GM12878 (cell line): ENCODE data around the gene CCN5. TPM values are rescaled to one million over a fixed set of nuclear protein-coding genes. Genes with fewer than 3 reads are reported as not detected.

Experiments
- ATAC-seq: fragments of 200-7000 bp; cut with Tn5 transposase; 3 replicates; pipeline ENCODE4 v1.9.1; 2020; ENCODE audit warnings: mild to moderate bottlenecking, moderate library complexity
- BruUV-seq: library from RNA; stranded (reverse); fragments of 400-500 nt; replicated peaks from 2 replicates; lab custom pipeline; 2021; lab: Mats Ljungman, UMichigan
- CTCF ChIA-PET: fragments of 300-600 bp; sonication (Branson Sonifier 250); formaldehyde crosslinking; extraction: SDS; loops from one replicate; lab custom pipeline; 2021; ENCODE audit warnings: inconsistent platforms; lab: Yijun Ruan, JAX
- POLR2A ChIA-PET: fragments of 350-600 bp; formaldehyde crosslinking; extraction: SDS; loops from one replicate; lab custom pipeline; 2021; ENCODE audit warnings: inconsistent platforms; lab: Charles Lee
- RAD21 ChIA-PET: fragments of 300-600 bp; sonication (Branson Sonifier 250); formaldehyde crosslinking; loops from one replicate; lab custom pipeline; 2023; ENCODE audit warnings: antibody characterized with exemption; ENCODE audit not compliant: unreplicated experiment; lab: Charles Lee
- SMC1A ChIA-PET: fragments of 300-600 bp; sonication (Branson Sonifier 250); formaldehyde crosslinking; loops from one replicate; lab custom pipeline; 2023; ENCODE audit not compliant: unreplicated experiment, uncharacterized antibody; lab: Charles Lee
- DNase-seq: peaks from one replicate; pipeline ENCODE4 v3.0.0-alpha.2; 2011; ENCODE audit warnings: low read depth, low spot score
- FAIRE-seq: peaks from 3 replicates; lab custom pipeline; 2011; peaks lifted over from hg19 to GRCh38; lab: Jason Lieb, UNC
- H2AFZ ChIP-seq: 2 replicates; pipeline ENCODE4 v1.6.0; 2011; ENCODE audit warnings: low read depth, low read length, control low read depth; ENCODE audit not compliant: control insufficient read depth
- H3K27ac ChIP-seq: 2 replicates; pipeline ENCODE4 v1.5.1; 2011; ENCODE audit warnings: control low read depth; ENCODE audit not compliant: control insufficient read depth, insufficient read depth
- H3K27me3 ChIP-seq, 2 experiments: replicated peaks in 1 of 2; 2 replicates each; pipeline versions ENCODE4 v1.6.0 to v1.6.1; 2011; ENCODE audit warnings: low read length in 1 of 2; ENCODE audit not compliant: control insufficient read depth in 2 of 2, insufficient read depth in 2 of 2
- H3K36me3 ChIP-seq, 2 experiments: 2 replicates each; pipeline ENCODE4 v1.5.1; 2011; ENCODE audit warnings: low read length in 1 of 2; ENCODE audit not compliant: control insufficient read depth in 2 of 2, insufficient read depth in 2 of 2
- H3K4me1 ChIP-seq: 2 replicates; pipeline ENCODE4 v1.6.1; 2011; ENCODE audit warnings: mild to moderate bottlenecking, low read length, moderate library complexity, mixed read lengths; ENCODE audit not compliant: control insufficient read depth, insufficient read depth
- H3K4me2 ChIP-seq: 2 replicates; pipeline ENCODE4 v1.6.0; 2011; ENCODE audit warnings: control low read depth; ENCODE audit not compliant: control insufficient read depth, insufficient read depth
- H3K4me3 ChIP-seq: fragments of 200-600 bp; sonication (generic); 2 replicates; pipeline ENCODE4 v1.5.1; 2016
- H3K79me2 ChIP-seq: 2 replicates; pipeline ENCODE4 v1.6.0; 2011; ENCODE audit warnings: low read length; ENCODE audit not compliant: control insufficient read depth, insufficient read depth
- H3K9ac ChIP-seq: 2 replicates; pipeline ENCODE4 v1.8.0; 2011; ENCODE audit warnings: low read length, control low read depth, mixed read lengths; ENCODE audit not compliant: control insufficient read depth, insufficient read depth
- H3K9me3 ChIP-seq: replicated peaks from 3 replicates; pipeline ENCODE4 v1.5.1; 2011; ENCODE audit warnings: mild to moderate bottlenecking, low read length; ENCODE audit not compliant: control insufficient read depth, insufficient read depth
- H4K20me1 ChIP-seq: 2 replicates; pipeline ENCODE4 v1.6.0; 2011; ENCODE audit not compliant: control insufficient read depth, insufficient read depth
- CEBPB ChIP-seq, 2 experiments: fragments of 150-350 bp in 1 of 2; IDR thresholded peaks; 2 replicates each; pipeline ENCODE4 v1.6.1; 2012 to 2014; ENCODE audit warnings: low read depth in 2 of 2, low read length in 2 of 2, borderline replicate concordance in 1 of 2, inconsistent platforms in 1 of 2
- DPF2 ChIP-seq: fragments of 450-650 bp; IDR thresholded peaks from 2 replicates; pipeline ENCODE4 v1.6.1; 2017; ENCODE audit warnings: mild to moderate bottlenecking
- ETV6 ChIP-seq, 2 experiments: fragments of 450-650 bp in 1 of 2; IDR thresholded peaks in 1 of 2; conservative IDR thresholded peaks in 1 of 2; 2 replicates each; pipeline ENCODE4 v1.6.1; 2014; ENCODE audit warnings: antibody characterized with exemption in 1 of 2, borderline replicate concordance in 1 of 2, low read depth in 1 of 2, mild to moderate bottlenecking in 1 of 2, moderate library complexity in 1 of 2
- FOXK2 ChIP-seq: fragments of 450-650 bp; IDR thresholded peaks from 2 replicates; pipeline ENCODE4 v1.6.1; 2017; ENCODE audit warnings: mild to moderate bottlenecking, moderate library complexity
- GATAD2B ChIP-seq: fragments of 450-650 bp; conservative IDR thresholded peaks from 2 replicates; pipeline ENCODE4 v1.6.1; 2017; ENCODE audit warnings: low read depth, mild to moderate bottlenecking, moderate library complexity
- IKZF1 ChIP-seq: fragments of 450-650 bp; conservative IDR thresholded peaks from 2 replicates; pipeline ENCODE4 v1.6.1; 2017; ENCODE audit warnings: antibody characterized with exemption, mild to moderate bottlenecking
- IKZF2 ChIP-seq, 2 experiments: fragments of 450-650 bp; IDR thresholded peaks; 2 replicates each; pipeline ENCODE4 v1.6.1; 2017; ENCODE audit warnings: mild to moderate bottlenecking in 2 of 2, moderate library complexity in 2 of 2
- LARP7 ChIP-seq: fragments of 450-650 bp; IDR thresholded peaks from 2 replicates; pipeline ENCODE4 v1.6.1; 2017; ENCODE audit warnings: mild to moderate bottlenecking
- RBBP5 ChIP-seq: fragments of 200-600 bp; sonication (generic); conservative IDR thresholded peaks from 2 replicates; pipeline ENCODE4 v1.6.1; 2016
- SREBF1 ChIP-seq: IDR thresholded peaks from 2 replicates; pipeline ENCODE4 v1.6.1; 2012; ENCODE audit warnings: mild to moderate bottlenecking, low read length
- SRF ChIP-seq, 2 experiments: IDR thresholded peaks; 2 replicates each; pipeline ENCODE4 v1.6.1; 2011; ENCODE audit warnings: low read depth in 2 of 2, low read length in 2 of 2, mild to moderate bottlenecking in 1 of 2, moderate library complexity in 1 of 2
- SUPT20H ChIP-seq: IDR thresholded peaks from 2 replicates; pipeline ENCODE4 v1.6.1; 2011; ENCODE audit warnings: low read depth, mild to moderate bottlenecking, low read length, moderate library complexity, borderline replicate concordance; ENCODE audit not compliant: control insufficient read depth
- WGBS: methylation state at CpG from one replicate; pipeline ENCODE4 v1.1.6; 2016; ENCODE audit warnings: low lambda C conversion rate; ENCODE audit not compliant: insufficient replicate concordance, insufficient coverage; ENCODE audit errors: missing lambda C conversion rate; 5-methylcytosine and 5-hydroxymethylcytosine counted together
- in situ Hi-C: fragments of 300-500 bp; cut with MboI; formaldehyde crosslinking; loops from 9 replicates; pipeline ENCODE4 v1.14.3; 2018; ENCODE audit warnings: mixed read lengths
- intact Hi-C: fragments of 100-400 bp; cut with micrococcal nuclease; formaldehyde crosslinking; loops from one replicate; pipeline ENCODE4 v1.14.2; 2022; ENCODE audit not compliant: unreplicated experiment
- polyA plus RNA-seq, 11 experiments: library from polyadenylated mRNA; depleted of rRNA in 4 of 11; unstranded in 6 of 11; stranded (reverse) in 5 of 11; fragments of >200 nt; fragmentation: Nextera tagmentation in 4 of 11; fragmentation: Illumina TruSeq in 1 of 11; extraction: Ambion mirVana in 4 of 11; extraction: Trizol in 1 of 11; gene quantifications; 1 replicate in 1 of 11; 2 replicates in 10 of 11; pipeline versions ENCODE4 v1.2.1 to v1.2.3, GENCODE V29; 2011 to 2016; ENCODE audit warnings: inconsistent platforms in 2 of 11, missing spikeins in 2 of 11, low read depth in 1 of 11
- total RNA-seq, 4 experiments: library from RNA; depleted of rRNA in 3 of 4; stranded (reverse); fragments of >200 nt in 3 of 4; fragmentation: Illumina TruSeq in 1 of 4; extraction: Trizol in 1 of 4; gene quantifications; 2 replicates each; pipeline versions ENCODE4 v1.2.1 to v1.2.3, GENCODE V29; 2013 to 2021
- TF ChIP-seq, protein P1 (sequence below): fragments of 450-650 bp; conservative IDR thresholded peaks from 2 replicates; pipeline ENCODE4 v1.6.1; 2017; ENCODE audit warnings: mild to moderate bottlenecking, moderate library complexity
- TF ChIP-seq, protein P2 (sequence below): fragments of 450-650 bp; formaldehyde crosslinking; IDR thresholded peaks from 2 replicates; pipeline ENCODE4 v1.5.0; 2022; ENCODE audit warnings: mild to moderate bottlenecking, missing genetic modification characterization
- TF ChIP-seq, protein P3 (sequence below): fragments of 150-350 bp; IDR thresholded peaks from 2 replicates; pipeline ENCODE4 v1.6.1; 2016; ENCODE audit warnings: low read depth, low read length

CCN5 gene
- total and polyA plus RNA-seq, 10 of the 15 experiments (the other 5 are each of a cell fraction or from before 2014, with no cell fraction given): 0.14 to 0.15 TPM; not detected in 8

DNA sequence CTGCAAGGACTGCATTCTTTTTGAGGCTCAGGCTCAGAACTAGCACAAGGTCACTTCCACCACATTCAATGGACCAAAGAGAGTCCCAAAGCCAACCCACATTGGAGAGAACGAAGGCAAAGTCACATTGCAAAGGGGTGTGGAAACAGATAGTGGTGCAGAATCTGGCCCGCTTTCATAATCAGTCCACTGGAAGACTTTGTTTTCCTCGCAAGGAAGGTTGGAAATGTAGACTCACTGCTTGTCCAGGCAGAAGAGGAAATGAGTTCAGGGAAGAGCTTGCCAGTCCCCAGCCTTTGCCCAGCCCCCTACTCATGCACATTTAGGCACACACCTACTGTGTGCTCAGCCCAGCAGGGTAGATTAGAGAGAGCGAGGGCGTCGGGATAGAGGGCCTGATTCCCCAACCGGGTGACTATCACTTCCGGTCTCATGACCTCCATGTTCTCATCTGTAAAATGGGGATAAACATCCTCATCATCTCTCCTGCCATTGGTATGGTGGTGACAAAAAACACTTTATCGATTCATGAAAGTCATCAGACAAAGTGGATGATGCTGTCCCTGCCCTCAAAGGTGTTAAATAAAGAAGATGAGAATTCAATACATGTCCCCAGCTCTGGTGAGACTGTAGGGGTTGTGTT, 24.3 kb upstream of the CCN5 start:
- Histone ChIP-seq H2AFZ (no peak overlapping the region), H3K36me3 (no peaks in the 10 kb centered on the region), H3K27me3 (no peaks in the 10 kb centered on the region), H3K4me2 (no peak overlapping the region), H3K4me1 (peaks cover 10% of the 10 kb centered on the region), H3K27ac (no peak overlapping the region), H3K79me2 (no peaks in the 10 kb centered on the region), H3K9me3 (no peaks in the 10 kb centered on the region; the same call in 2 of the 3 replicates), H4K20me1 (no peaks in the 10 kb centered on the region), H3K9ac (no peak overlapping the region), H3K4me3 (no peak overlapping the region)
- CTCF ChIA-PET: no interaction called here
- FAIRE-seq (no peak), DNase-seq (no peak), ATAC-seq (no peak)
- WGBS: 73% methylated on average over 9 of the region's 9 CpGs
- intact Hi-C loops: no loop called here
- RAD21 ChIA-PET: no interaction called here
- no TSS peak for BruUV-seq
- TF ChIP-seq ETV6 (conservative IDR thresholded peaks at IDR 0.05 in 1 of 2, IDR thresholded peaks at IDR 0.05 in 1 of 2; ENCODE audit: borderline replicate concordance in 1 of 2, low read depth in 1 of 2) (no peak), LARP7 (no peak), DPF2 (no peak), FOXK2 (no peak), CEBPB (IDR thresholded peaks at IDR 0.05; ENCODE audit: borderline replicate concordance in 1 of 2, low read depth in 2 of 2, low read length in 2 of 2) (no peak), RBBP5 (no peak), SUPT20H (no peak), SREBF1 (no peak), IKZF2 (IDR thresholded peaks at IDR 0.05) (no peak), SRF (IDR thresholded peaks at IDR 0.05; ENCODE audit: low read depth in 2 of 2, low read length in 2 of 2) (no peak), GATAD2B (no peak), IKZF1 (no peak)
- TF ChIP-seq, protein P1, sequence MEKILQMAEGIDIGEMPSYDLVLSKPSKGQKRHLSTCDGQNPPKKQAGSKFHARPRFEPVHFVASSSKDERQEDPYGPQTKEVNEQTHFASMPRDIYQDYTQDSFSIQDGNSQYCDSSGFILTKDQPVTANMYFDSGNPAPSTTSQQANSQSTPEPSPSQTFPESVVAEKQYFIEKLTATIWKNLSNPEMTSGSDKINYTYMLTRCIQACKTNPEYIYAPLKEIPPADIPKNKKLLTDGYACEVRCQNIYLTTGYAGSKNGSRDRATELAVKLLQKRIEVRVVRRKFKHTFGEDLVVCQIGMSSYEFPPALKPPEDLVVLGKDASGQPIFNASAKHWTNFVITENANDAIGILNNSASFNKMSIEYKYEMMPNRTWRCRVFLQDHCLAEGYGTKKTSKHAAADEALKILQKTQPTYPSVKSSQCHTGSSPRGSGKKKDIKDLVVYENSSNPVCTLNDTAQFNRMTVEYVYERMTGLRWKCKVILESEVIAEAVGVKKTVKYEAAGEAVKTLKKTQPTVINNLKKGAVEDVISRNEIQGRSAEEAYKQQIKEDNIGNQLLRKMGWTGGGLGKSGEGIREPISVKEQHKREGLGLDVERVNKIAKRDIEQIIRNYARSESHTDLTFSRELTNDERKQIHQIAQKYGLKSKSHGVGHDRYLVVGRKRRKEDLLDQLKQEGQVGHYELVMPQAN: no peak
- TF ChIP-seq, protein P2, sequence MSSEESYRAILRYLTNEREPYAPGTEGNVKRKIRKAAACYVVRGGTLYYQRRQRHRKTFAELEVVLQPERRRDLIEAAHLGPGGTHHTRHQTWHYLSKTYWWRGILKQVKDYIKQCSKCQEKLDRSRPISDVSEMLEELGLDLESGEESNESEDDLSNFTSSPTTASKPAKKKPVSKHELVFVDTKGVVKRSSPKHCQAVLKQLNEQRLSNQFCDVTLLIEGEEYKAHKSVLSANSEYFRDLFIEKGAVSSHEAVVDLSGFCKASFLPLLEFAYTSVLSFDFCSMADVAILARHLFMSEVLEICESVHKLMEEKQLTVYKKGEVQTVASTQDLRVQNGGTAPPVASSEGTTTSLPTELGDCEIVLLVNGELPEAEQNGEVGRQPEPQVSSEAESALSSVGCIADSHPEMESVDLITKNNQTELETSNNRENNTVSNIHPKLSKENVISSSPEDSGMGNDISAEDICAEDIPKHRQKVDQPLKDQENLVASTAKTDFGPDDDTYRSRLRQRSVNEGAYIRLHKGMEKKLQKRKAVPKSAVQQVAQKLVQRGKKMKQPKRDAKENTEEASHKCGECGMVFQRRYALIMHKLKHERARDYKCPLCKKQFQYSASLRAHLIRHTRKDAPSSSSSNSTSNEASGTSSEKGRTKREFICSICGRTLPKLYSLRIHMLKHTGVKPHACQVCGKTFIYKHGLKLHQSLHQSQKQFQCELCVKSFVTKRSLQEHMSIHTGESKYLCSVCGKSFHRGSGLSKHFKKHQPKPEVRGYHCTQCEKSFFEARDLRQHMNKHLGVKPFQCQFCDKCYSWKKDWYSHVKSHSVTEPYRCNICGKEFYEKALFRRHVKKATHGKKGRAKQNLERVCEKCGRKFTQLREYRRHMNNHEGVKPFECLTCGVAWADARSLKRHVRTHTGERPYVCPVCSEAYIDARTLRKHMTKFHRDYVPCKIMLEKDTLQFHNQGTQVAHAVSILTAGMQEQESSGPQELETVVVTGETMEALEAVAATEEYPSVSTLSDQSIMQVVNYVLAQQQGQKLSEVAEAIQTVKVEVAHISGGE (CRISPR knock-in tag): no peak
- TF ChIP-seq, protein P3, sequence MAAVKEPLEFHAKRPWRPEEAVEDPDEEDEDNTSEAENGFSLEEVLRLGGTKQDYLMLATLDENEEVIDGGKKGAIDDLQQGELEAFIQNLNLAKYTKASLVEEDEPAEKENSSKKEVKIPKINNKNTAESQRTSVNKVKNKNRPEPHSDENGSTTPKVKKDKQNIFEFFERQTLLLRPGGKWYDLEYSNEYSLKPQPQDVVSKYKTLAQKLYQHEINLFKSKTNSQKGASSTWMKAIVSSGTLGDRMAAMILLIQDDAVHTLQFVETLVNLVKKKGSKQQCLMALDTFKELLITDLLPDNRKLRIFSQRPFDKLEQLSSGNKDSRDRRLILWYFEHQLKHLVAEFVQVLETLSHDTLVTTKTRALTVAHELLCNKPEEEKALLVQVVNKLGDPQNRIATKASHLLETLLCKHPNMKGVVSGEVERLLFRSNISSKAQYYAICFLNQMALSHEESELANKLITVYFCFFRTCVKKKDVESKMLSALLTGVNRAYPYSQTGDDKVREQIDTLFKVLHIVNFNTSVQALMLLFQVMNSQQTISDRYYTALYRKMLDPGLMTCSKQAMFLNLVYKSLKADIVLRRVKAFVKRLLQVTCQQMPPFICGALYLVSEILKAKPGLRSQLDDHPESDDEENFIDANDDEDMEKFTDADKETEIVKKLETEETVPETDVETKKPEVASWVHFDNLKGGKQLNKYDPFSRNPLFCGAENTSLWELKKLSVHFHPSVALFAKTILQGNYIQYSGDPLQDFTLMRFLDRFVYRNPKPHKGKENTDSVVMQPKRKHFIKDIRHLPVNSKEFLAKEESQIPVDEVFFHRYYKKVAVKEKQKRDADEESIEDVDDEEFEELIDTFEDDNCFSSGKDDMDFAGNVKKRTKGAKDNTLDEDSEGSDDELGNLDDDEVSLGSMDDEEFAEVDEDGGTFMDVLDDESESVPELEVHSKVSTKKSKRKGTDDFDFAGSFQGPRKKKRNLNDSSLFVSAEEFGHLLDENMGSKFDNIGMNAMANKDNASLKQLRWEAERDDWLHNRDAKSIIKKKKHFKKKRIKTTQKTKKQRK: no peak
- SMC1A ChIA-PET: no interaction called here
- in situ Hi-C loops: no loop called here
- POLR2A ChIA-PET: interaction anchor here (0.6 kb wide), 1 partner anchor 44 kb away, joined by 4 read pairs; no protein-coding TSS in a partner anchor
